Astrocyte (in vitro differentiated cells and primary cell): ENCODE data around the gene TMX2. TPM values are rescaled to one million over a fixed set of nuclear protein-coding genes. Genes with fewer than 3 reads are reported as not detected.

Experiments
- DNase-seq: peaks from one replicate; pipeline ENCODE4 v3.0.0-alpha.2; 2010; ENCODE audit warnings: low read depth
- FAIRE-seq: peaks from 2 replicates; lab custom pipeline; 2011; peaks lifted over from hg19 to GRCh38; lab: Jason Lieb, UNC
- H2AFZ ChIP-seq: 2 replicates; pipeline ENCODE4 v1.6.0; 2012; ENCODE audit warnings: low read depth, low read length, inconsistent platforms
- H3K27ac ChIP-seq: 2 replicates; pipeline ENCODE4 v1.5.1; 2011; ENCODE audit warnings: low read depth, low read length, inconsistent platforms
- H3K27me3 ChIP-seq: 2 replicates; pipeline ENCODE4 v1.6.0; 2011; ENCODE audit warnings: low read length, inconsistent platforms; ENCODE audit not compliant: insufficient read depth
- H3K36me3 ChIP-seq: 2 replicates; pipeline ENCODE4 v1.5.1; 2011; ENCODE audit warnings: low read length, inconsistent platforms; ENCODE audit not compliant: insufficient read depth
- H3K4me1 ChIP-seq: 2 replicates; pipeline ENCODE4 v1.5.1; 2011; ENCODE audit warnings: low read length, inconsistent platforms; ENCODE audit not compliant: insufficient read depth
- H3K4me2 ChIP-seq: 2 replicates; pipeline ENCODE4 v1.6.0; 2012; ENCODE audit warnings: low read length, inconsistent platforms
- H3K4me3 ChIP-seq: 2 replicates; pipeline ENCODE4 v1.5.1; 2011; ENCODE audit warnings: low read depth, mild to moderate bottlenecking, low read length, inconsistent platforms; ENCODE audit not compliant: insufficient read depth
- H3K79me2 ChIP-seq: 2 replicates; pipeline ENCODE4 v1.6.0; 2012; ENCODE audit warnings: mild to moderate bottlenecking, low read length, inconsistent platforms; ENCODE audit not compliant: insufficient read depth
- H3K9ac ChIP-seq: 2 replicates; pipeline ENCODE4 v1.6.0; 2012; ENCODE audit warnings: mild to moderate bottlenecking, low read length, inconsistent platforms
- H3K9me3 ChIP-seq: 2 replicates; pipeline ENCODE4 v1.5.1; 2012; ENCODE audit warnings: low read depth, mild to moderate bottlenecking, low read length, inconsistent platforms; ENCODE audit not compliant: insufficient read depth
- H4K20me1 ChIP-seq: 2 replicates; pipeline ENCODE4 v1.6.0; 2012; ENCODE audit warnings: low read length, inconsistent platforms; ENCODE audit not compliant: insufficient read depth
- H3K27ac Mint-ChIP-seq: one replicate; pipeline ENCODE4 v1.8.0; 2021; ENCODE audit warnings: mild to moderate bottlenecking, mixed read lengths; ENCODE audit not compliant: unreplicated experiment
- H3K27me3 Mint-ChIP-seq: one replicate; pipeline ENCODE4 v1.8.0; 2021; ENCODE audit warnings: low read depth, mixed read lengths; ENCODE audit not compliant: unreplicated experiment
- H3K36me3 Mint-ChIP-seq: one replicate; pipeline ENCODE4 v1.8.0; 2021; ENCODE audit warnings: low read depth, mixed read lengths; ENCODE audit not compliant: unreplicated experiment
- H3K4me1 Mint-ChIP-seq: one replicate; pipeline ENCODE4 v1.8.0; 2021; ENCODE audit warnings: low read depth, mixed read lengths; ENCODE audit not compliant: unreplicated experiment
- H3K4me3 Mint-ChIP-seq: one replicate; pipeline ENCODE4 v1.8.0; 2021; ENCODE audit warnings: mild to moderate bottlenecking, moderate library complexity, mixed read lengths; ENCODE audit not compliant: unreplicated experiment
- H3K9me3 Mint-ChIP-seq: one replicate; pipeline ENCODE4 v1.8.0; 2021; ENCODE audit warnings: mild to moderate bottlenecking, mixed read lengths; ENCODE audit not compliant: unreplicated experiment
- CTCF ChIP-seq: IDR thresholded peaks from 2 replicates; pipeline ENCODE4 v1.5.1; 2011; ENCODE audit warnings: low read depth, mild to moderate bottlenecking, inconsistent platforms, low read length, moderate library complexity; ENCODE audit not compliant: insufficient read depth
- EZH2 ChIP-seq: IDR thresholded peaks from 2 replicates; pipeline ENCODE4 v1.6.1; 2012; ENCODE audit warnings: mild to moderate bottlenecking, low read length, inconsistent platforms; ENCODE audit not compliant: insufficient read depth
- total RNA-seq: library from RNA; stranded (reverse); gene quantifications from 2 replicates; pipeline ENCODE4 v1.2.1, GENCODE V29; 2021

Gene TMX2
- total RNA-seq, 1 donor from 2014 or later = 88.0 TPM

DNA sequence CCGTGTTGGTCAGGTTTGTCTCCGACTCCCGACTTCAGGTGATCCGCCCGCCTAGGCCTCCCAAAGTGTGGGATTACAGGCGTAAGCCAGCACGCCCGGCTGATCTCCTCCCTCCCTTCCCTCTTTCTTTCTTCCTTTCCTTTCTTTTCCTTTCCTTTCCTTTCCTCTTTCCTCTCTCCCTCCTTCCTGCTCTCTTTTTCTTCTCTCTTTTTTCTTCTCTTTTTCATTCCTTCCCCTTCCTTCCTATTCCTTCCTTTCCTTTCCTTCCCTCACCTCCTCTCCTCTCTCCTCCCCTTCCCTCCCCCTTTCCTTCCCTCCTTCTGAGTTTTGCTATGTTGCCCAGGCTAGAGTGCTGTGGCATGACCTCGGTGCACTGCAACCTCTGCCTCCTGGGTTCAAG is 48.4 kb upstream of the TMX2 start:
- FAIRE-seq (no peak), DNase-seq (no peak)
- no peak overlapping the region for H3K27ac ChIP-seq
- TF ChIP-seq EZH2 (no peak), CTCF (no peak)
- H4K20me1 ChIP-seq = peaks cover 5% of the 10 kb centered on the region
- peaks cover 20% of the 10 kb centered on the region for H3K36me3 ChIP-seq
- Mint-ChIP-seq H3K4me3 (no peak overlapping the region), H3K27ac (no peak overlapping the region), H3K4me1 (peaks cover 5% of the 10 kb centered on the region), H3K9me3 (no peaks in the 10 kb centered on the region), H3K36me3 (peaks cover 7% of the 10 kb centered on the region), H3K27me3 (no peaks in the 10 kb centered on the region)
- no peak overlapping the region for H3K9ac ChIP-seq
- H2AFZ ChIP-seq = no peak overlapping the region
- peaks cover 5% of the 10 kb centered on the region for H3K4me1 ChIP-seq
- H3K79me2 ChIP-seq = peaks cover 30% of the 10 kb centered on the region
- H3K4me3 ChIP-seq = no peak overlapping the region
- H3K9me3 ChIP-seq = no peaks in the 10 kb centered on the region
- H3K27me3 ChIP-seq = no peaks in the 10 kb centered on the region
- no peak overlapping the region for H3K4me2 ChIP-seq

GRCh38 chr11:57667117-57667735 is 45.2 kb upstream of the TMX2 start:
- peak overlapping the region; percentile 87 for H2AFZ ChIP-seq
- peaks cover 4% of the 10 kb centered on the region for H3K36me3 ChIP-seq
- H3K9ac ChIP-seq = peak overlapping the region; percentile 98
- H3K79me2 ChIP-seq = peaks cover 42% of the 10 kb centered on the region
- H3K4me1 ChIP-seq = peaks cover 10% of the 10 kb centered on the region
- peak overlapping the region; percentile 100 for H3K27ac ChIP-seq
- H3K9me3 ChIP-seq = no peaks in the 10 kb centered on the region
- no peak for TF ChIP-seq EZH2
- no peak for TF ChIP-seq CTCF
- Mint-ChIP-seq H3K36me3 (peaks cover 4% of the 10 kb centered on the region), H3K4me3 (peak overlapping the region; percentile 97), H3K27me3 (no peaks in the 10 kb centered on the region), H3K9me3 (no peaks in the 10 kb centered on the region), H3K4me1 (peaks cover 12% of the 10 kb centered on the region), H3K27ac (peak overlapping the region; percentile 99)
- H3K4me2 ChIP-seq = peak overlapping the region; percentile 97
- DNase-seq = peak; percentile 99
- peak overlapping the region; percentile 93 for H3K4me3 ChIP-seq
- H4K20me1 ChIP-seq = peaks cover 29% of the 10 kb centered on the region
- FAIRE-seq = peak; percentile 66
- no peaks in the 10 kb centered on the region for H3K27me3 ChIP-seq
